ENCODE data around the gene ZFHX3. TPM values are rescaled to one million over a fixed set of nuclear protein-coding genes. Genes with fewer than 3 reads are reported as not detected.

ZFHX3 gene
- total RNA-seq, 1 experiment from 2014 or later = 1.5 TPM

DNA sequence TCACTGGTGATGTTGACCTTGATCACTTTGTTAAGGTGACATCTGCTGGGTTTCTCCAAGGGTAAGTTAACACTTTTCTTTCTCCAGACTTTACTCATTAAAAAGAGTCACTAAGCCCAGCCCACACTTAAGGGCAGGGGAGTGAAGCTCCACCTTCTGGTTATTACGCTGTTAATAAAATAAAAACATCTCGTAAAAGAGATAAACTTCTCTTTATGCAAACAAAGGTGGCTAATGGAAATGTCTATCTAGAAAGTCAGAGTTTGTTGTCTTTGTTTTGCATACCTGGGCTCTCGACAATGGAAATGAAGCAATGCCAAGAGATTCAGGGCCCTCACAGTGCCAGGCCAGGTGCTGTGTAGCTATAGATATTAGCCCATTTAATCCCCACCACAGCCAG lies 134.4 kb downstream of the ZFHX3 start:
- H3K23me2 ChIP-seq (ENCODE audit: insufficient read length, low read depth, low read length, poor library complexity, severe bottlenecking) = no peaks in the 10 kb centered on the region
- H3K56ac ChIP-seq (ENCODE audit: insufficient read length, low read depth, low read length) = no peak overlapping the region
- H4K5ac ChIP-seq (ENCODE audit: insufficient read length, low read depth, low read length) = no peak overlapping the region
- H3K23ac ChIP-seq (ENCODE audit: insufficient read length, low read depth, low read length) = no peak overlapping the region
- no peaks in the 10 kb centered on the region; the same call in 1 of the 2 replicates for H3K4me1 ChIP-seq (ENCODE audit: insufficient read depth, low read length)
- no peaks in the 10 kb centered on the region; the same call in 1 of the 2 replicates for H3K27me3 Mint-ChIP-seq (ENCODE audit: low read depth)
- no peak overlapping the region for H3K27ac ChIP-seq (ENCODE audit: insufficient read length, low read depth, low read length)
- no peak overlapping the region for H2BK12ac ChIP-seq (ENCODE audit: insufficient read length, low read depth, low read length)
- H3K14ac ChIP-seq (ENCODE audit: insufficient read depth, low read length) = no peak overlapping the region
- no peak overlapping the region for H2BK15ac ChIP-seq (ENCODE audit: low read depth, low read length)
- H3K9ac ChIP-seq (ENCODE audit: extremely low read depth, insufficient read length, low read length) = no peak overlapping the region
- H3K4ac ChIP-seq (ENCODE audit: low read depth, low read length) = no peak overlapping the region
- no peak overlapping the region for H2AK5ac ChIP-seq (ENCODE audit: insufficient read length, low read length)
- peaks cover 12 to 19% of the 10 kb centered on the region in 2 experiments for H3K4me1 Mint-ChIP-seq
- no peak overlapping the region for H3K27ac Mint-ChIP-seq
- H4K20me1 ChIP-seq (ENCODE audit: control insufficient read depth, insufficient read depth, insufficient read length) = no peaks in the 10 kb centered on the region
- no peaks in the 10 kb centered on the region for H3K27me3 ChIP-seq (ENCODE audit: insufficient read depth, low read length)
- TF ChIP-seq CTCF (conservative IDR thresholded peaks at IDR 0.05) = no peak
- DNase-seq = no peak
- no peak overlapping the region for H3K4me2 ChIP-seq (ENCODE audit: insufficient read depth, insufficient read length, low read length)
- no CpG with 5 or more reads among the region's 3 CpGs for WGBS (ENCODE audit: extremely low coverage, insufficient read length, low lambda C conversion rate)
- no peak overlapping the region for H2BK120ac ChIP-seq (ENCODE audit: low read depth, low read length, poor library complexity, severe bottlenecking)
- H3K36me3 Mint-ChIP-seq (ENCODE audit: insufficient read depth in 1 of 3, low read depth in 3 of 3) = no peaks in the 10 kb centered on the region
- H3K79me1 ChIP-seq (ENCODE audit: insufficient read depth, low read depth, low read length, poor library complexity, severe bottlenecking) = no peaks in the 10 kb centered on the region
- H4K8ac ChIP-seq (replicated peaks; ENCODE audit: insufficient read length, low read depth, low read length) = no peak overlapping the region
- H3K79me2 ChIP-seq (ENCODE audit: insufficient read depth, low read length) = no peaks in the 10 kb centered on the region
- no peak overlapping the region for H2BK5ac ChIP-seq (ENCODE audit: insufficient read length, low read length)
- no peak overlapping the region for H2AFZ ChIP-seq (ENCODE audit: low read length)
- no peak overlapping the region for H3K18ac ChIP-seq (ENCODE audit: insufficient read length, low read depth, low read length)
- no peak overlapping the region for H2BK20ac ChIP-seq (ENCODE audit: low read depth, low read length, poor library complexity, severe bottlenecking)
- H3K9me3 ChIP-seq (ENCODE audit: control insufficient read depth, low read depth, low read length) = no peaks in the 10 kb centered on the region
- H3K9me3 Mint-ChIP-seq = no peaks in the 10 kb centered on the region
- no peak overlapping the region for H3K4me3 Mint-ChIP-seq
- H3T11ph ChIP-seq (ENCODE audit: low read length) = no peak overlapping the region
- no peak overlapping the region for H4K91ac ChIP-seq (ENCODE audit: insufficient read length, low read depth, low read length)

Data from H9 (cell line).